ENCODE data around the gene TNIK. TPM values are rescaled to one million over a fixed set of nuclear protein-coding genes. Genes with fewer than 3 reads are reported as not detected.

Gene TNIK
- polyA plus RNA-seq, 3 donors: 18.0 to 22.5 (median 18.9) TPM

DNA sequence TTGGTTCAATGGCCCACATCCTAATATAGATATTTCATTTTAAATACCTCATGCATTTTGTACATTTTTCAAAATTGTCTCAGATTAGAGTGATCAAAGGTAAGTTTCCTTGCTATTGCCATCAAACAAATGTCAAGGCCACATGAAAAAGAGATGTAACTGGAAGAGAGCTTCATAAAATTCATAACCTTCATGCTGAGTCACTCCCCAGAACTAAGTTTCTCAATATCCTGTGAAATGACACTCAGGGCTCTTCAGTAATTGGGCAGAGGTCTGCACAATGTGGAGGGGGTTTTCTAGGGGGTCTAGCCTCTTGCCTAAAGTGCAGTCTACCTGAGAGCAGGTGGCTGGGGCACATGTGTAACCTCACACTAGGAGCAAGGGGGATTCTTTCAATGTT lies 281.5 kb downstream of the TNIK start:
- no peak for DNase-seq (ENCODE audit: extremely low read depth in 1 of 11, low read depth in 9 of 11, low spot score in 4 of 11)

DNA sequence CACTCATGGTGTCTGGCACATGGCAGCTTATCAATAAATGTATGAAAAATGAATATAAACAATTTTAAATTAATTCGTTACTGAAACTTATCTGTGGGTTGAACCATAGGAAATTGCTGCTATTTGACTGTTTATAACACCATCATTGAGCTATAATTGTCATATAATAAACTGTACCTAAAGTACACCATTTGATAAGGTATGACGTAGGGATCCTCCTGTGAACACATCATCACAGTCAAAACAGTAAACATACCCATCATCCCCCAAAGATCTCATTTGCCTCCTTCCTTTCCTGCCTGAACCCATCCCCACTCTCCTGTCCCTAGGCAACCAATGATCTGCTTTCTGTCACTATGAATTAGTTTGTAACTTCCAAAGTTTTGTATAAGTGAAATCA lies 282.7 kb downstream of the TNIK start:
- DNase-seq (ENCODE audit: extremely low read depth in 1 of 11, low read depth in 9 of 11, low spot score in 4 of 11): no peak

DNA sequence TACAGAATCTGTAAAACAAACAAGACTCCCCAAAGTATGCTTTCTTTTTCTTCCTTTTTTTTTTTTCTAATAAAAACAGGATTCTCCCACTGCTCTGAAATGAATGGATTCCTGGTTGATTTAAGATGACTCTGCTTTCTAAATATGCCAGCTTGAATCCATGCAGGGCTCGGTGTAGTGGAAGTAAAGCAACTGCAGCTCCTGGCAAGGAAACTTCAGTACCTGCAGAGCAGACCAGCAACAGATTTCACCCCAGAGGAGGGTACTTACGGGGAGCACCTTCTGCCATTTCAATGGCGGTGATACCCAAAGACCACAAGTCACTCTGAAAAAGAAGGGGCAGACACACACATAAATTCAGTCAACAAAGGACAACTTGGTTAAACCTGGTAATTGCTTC lies 283.1 kb downstream of the TNIK start:
- DNase-seq (ENCODE audit: extremely low read depth in 1 of 11, low read depth in 9 of 11, low spot score in 4 of 11): no peak

DNA sequence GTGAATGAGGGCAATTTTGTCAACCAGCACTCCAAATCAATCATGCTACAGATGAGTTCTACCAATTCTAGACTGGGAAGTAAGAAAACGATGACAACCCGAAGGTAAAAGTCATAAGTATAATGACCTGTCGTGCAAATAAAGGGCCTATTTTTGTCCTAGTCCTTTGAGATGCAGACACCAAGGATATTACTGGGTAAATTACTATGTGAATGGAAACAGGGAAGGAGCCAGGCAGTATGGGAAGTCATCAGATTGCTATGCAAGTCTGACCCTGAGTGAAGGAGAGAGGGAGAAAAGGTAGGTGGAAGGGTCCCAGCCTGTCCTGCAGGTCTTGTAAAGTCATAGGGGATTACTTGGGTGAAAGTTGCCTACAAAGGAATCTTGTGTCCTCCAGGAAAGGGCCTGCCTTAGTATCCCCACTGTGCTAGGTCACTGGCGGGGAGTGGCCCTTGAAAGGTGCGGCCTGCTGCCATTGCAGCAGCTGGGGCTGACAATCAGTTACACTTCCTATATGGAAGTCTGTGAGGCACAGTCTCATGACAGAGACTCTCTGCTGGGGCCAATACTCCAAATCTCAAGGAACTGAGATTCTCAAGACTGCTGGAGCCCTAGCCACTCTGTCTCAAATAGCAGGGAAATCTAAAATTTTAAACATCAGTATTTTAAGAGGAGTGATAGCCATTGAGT lies 283.8 kb downstream of the TNIK start:
- no peak for DNase-seq (ENCODE audit: extremely low read depth in 1 of 11, low read depth in 9 of 11, low spot score in 4 of 11)

DNA sequence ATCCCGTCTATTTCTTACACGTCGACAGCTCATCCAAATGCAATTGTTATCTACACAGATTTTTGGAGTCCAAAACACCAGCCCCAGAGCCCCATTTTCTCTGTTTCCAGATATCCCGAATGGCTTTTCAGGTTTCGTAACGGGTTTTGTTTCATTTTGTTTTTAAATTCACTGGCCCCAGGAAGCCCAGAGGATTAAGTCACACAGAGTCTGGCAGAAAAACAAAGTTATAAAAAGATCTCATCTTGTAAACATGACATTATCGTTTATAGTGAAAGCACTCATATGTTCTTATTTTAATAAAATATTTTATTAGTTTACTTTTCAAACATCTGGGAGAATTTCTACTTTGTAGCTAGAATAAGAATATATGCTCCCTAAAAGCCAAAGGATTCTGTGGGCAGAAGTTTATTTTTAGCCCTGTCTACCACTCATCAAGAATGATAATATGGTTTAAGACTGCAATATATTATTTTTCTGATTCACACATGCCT lies 284.4 kb downstream of the TNIK start:
- no peak for DNase-seq (ENCODE audit: extremely low read depth in 1 of 11, low read depth in 9 of 11, low spot score in 4 of 11)

DNA sequence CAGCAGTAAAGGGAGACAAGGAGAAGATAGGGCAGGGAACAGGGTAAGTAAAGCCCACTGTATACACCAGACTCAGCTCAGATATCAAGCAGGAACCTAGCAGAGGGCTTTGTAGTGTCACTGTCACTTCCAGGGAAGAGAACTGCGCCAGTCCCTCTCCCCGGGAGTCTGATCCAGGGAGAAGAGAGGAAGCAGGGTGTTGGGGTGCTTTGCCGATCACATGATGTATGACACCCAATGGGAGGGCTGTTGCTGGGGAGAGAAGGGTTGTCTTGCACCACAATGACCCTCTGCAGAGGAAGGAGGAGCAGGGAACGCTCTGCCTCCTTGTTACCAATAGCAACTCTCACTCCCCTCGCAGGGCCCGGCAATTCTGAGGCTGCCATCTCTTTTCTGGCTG lies 286.5 kb downstream of the TNIK start:
- DNase-seq (ENCODE audit: extremely low read depth in 1 of 11, low read depth in 9 of 11, low spot score in 4 of 11): no peak

DNA sequence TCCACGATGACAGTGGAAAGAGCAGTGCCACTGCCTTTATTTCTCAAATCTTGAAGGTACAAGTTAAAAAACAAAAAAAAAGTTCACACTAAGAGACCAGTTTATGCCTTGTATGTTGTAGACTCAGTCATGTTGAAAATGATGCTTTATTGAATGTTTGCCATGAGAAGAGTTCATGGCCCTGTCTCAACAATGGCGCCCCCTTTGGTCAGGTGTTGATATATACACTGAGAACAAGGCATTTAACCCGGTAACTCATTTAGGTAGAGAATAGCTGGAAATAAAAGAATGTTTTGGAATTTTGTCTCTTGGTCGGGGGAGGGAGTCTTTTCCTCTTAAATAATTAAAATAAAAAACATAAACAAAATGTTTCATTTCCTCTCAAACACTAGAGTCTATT lies 288.1 kb downstream of the TNIK start:
- no peak for DNase-seq (ENCODE audit: extremely low read depth in 1 of 11, low read depth in 9 of 11, low spot score in 4 of 11)

DNA sequence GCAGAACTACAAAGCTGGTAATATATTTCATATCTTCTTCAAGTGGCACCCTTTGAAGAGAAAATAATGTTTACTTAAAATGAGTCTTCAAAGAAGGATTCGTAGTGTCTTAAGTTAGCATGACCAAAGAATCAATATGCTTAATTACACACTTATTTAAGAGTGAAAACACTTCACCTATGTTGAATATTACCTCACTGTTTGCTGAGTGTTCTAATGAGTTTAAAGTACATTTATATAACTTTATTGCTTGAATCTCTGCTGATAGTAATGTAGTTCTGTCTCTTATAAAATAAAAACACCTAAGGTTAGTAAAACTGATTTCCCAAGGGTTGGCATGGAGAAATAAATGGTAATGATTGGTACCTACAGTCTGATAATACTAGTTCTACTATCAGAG lies 290.3 kb downstream of the TNIK start:
- no peak for DNase-seq (ENCODE audit: extremely low read depth in 1 of 11, low read depth in 9 of 11, low spot score in 4 of 11)

DNA sequence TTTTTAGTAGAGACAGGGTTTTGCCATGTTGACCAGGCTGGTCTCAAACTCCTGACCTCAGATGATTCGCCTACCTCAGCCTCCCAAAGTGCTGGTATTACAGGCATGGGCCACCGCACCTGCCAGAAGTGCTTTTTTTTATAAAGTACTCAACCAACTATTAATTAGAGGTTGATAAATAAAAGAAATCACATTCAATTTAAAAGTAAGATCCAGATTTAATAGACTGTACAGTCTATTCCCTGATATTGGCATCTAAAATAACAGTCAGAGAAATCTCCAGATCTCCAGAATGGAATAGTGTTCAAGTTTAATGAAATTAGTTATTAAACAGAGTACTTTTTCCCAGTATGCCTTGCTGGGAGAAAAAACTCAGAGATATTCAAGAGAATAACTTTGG lies 290.8 kb downstream of the TNIK start:
- DNase-seq (ENCODE audit: extremely low read depth in 1 of 11, low read depth in 9 of 11, low spot score in 4 of 11): no peak

DNA sequence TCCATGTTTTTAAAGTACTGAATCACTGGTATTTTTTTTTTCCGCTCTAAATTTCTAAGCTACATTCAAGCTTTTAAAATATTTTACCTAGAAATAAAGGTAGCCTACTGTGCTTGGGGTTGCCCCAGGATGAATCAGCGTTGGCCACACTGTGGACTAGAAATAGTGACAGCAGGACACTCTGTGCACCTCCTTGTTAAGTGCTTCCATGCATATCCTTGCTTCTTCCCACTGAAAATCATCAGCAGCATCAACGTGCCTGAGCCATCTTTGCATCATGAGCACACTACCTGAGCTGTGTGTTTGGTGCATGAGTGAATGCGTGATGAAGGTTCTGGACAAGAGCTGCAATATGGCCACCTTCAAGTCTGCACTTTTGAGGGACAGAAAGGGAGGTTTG lies 291.7 kb downstream of the TNIK start:
- no peak for DNase-seq (ENCODE audit: extremely low read depth in 1 of 11, low read depth in 9 of 11, low spot score in 4 of 11)

DNA sequence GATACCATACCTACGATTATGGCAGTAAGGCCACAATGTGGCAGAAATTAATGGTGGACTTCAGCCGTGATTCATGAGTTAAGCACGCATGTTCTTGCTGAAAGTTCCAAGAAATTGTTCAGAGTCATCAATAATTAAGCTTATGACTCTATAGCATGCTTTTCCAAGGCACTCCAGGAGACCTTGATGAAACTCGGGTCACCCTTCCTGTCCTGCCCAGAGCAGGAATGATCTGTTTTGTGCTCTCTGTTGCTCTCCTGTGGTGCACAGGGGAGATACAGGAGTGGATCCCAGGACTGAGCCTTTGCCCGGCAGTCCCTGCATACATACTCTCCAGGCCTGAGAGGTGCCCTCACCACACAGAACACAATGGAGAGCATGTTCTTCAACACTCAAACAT lies 292.1 kb downstream of the TNIK start:
- no peak for DNase-seq (ENCODE audit: extremely low read depth in 1 of 11, low read depth in 9 of 11, low spot score in 4 of 11)

DNA sequence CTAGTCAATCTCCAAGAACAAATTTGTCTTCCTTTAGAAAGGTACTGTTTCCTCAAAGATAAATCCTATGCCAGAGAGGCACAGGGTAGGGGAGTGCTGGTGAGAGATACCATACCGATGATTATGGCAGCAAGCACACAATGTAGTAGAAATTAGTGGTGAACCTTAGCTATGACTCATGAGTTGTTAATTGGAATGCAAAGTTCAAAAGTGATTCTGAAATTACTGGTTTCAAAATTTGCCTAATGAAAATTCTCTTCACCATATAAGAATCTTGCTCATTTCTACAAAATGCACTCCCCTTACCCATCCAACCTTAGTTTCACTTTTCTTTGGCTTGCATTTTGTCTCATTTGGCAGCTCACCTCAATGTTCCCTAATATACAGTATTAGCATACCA lies 294.2 kb downstream of the TNIK start:
- DNase-seq (ENCODE audit: extremely low read depth in 1 of 11, low read depth in 9 of 11, low spot score in 4 of 11): no peak

DNA sequence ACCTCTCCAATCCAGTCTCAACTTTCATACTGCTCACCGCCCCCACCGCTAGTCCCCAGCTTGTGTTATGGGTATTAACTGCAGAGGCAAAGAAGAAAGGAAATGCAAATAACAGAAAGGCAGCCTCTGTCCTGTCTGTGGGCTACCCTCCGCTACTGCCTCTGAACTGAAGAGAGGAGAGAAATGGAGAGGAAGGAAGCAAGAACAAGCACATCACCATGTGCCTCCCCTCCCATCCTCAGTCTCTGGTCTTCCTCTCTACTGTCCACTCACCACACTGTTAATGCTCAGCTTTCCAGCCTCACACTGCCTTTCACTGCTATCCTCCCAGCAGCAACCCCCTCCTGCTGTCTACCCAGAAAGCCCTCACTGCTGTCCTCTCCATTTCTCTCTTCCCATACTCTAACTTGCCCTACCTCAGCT lies 294.7 kb downstream of the TNIK start:
- DNase-seq (ENCODE audit: extremely low read depth in 1 of 11, low read depth in 9 of 11, low spot score in 4 of 11): no peak

DNA sequence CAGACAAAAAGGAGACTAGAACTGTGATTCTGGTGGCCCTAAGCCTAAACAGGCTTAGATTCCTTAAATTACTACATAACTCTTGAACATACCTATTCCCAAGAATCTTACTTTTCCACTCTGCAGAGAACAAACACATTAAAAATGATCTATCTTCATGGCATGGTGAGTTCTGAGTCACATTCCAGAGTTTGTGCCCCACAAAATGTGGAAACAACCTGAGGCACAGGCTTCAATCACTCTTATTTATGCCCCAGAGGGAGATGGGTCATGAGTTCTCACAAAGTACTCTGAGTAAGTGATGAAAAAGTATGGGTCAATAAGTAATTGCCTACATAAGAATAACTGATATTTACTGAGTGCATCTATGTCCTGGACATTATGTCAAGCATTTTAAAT lies 296.1 kb downstream of the TNIK start:
- no peak for DNase-seq (ENCODE audit: extremely low read depth in 1 of 11, low read depth in 9 of 11, low spot score in 4 of 11)

DNA sequence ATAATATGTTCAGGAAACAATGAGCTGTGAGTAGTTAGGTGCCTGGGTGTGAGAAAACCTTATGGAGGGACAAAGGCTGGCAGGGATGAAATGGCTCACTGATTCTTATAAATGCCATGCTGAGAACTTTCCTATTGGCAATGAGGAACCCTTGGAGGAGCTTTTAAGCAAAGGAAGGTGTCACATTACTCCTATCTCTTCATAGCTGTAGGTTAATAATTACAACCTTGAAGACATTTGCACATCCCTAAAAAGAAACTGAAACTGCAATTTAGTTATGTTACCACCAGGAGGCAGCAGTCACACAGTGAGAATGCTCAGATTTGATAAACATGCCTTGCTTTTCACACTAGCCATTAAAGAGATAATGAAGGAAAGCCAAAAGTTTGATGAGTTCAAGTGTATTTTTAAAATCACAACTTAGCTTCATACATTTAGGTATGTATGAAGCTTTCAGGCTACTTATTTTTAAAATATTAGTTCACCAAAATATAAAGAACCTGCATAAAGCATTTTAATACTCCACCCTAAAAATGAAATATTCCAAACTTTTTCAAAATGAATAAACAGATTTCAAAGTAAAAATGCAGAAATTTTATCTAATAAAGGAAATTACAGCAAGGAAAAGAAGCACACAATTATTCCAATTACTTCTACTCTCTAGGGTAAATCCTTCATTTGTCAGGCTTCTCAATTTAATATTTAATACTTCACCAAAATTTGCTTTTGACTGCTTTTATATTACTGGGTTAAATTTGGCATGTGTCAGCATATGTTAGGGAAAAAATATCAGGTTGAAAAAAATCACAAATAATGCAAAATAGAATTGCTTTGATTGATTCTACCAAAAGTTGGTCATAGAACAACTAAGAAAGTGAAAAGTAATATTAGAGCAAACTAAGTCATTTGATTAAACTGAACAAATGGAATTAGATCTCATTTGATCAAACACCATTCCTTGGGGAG lies 296.8 kb downstream of the TNIK start:
- DNase-seq (ENCODE audit: extremely low read depth in 1 of 11, low read depth in 9 of 11, low spot score in 4 of 11): no peak

DNA sequence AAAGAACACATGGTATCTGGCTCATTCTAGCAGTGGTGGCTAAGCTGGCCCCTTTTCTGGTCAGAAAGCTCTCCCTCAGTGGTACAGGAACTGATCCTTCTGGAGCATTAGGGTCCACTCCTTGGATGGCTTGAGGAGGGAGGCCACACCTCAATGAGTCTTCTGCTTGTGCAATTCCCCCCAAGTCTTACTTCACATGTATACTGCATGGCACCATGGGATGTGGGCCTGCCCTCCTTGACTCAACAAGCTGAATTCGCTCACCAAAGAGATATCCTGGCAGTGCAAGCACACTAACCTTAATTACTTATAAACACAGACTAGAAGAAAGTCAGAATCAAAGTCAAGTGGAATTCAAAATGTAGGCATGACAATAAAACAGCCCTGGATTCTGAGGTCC lies 299.9 kb downstream of the TNIK start:
- DNase-seq (ENCODE audit: extremely low read depth in 1 of 11, low read depth in 9 of 11, low spot score in 4 of 11): no peak

DNA sequence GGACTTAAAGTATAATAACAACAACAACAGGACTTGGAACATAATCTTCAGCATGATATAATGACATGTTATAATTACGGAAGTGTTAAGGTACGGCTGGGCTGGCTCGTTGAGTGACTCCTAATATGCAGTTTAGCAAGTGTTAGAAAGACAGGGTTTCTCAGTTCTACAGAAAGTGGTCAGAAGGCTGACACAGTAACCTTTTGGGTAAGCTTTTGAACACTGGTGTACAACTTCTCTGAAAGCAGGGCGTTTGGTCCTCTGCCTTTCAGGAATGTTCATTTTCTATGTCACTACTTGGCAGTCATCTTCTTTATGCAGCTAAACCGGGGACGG lies 300.4 kb downstream of the TNIK start:
- DNase-seq (ENCODE audit: extremely low read depth in 1 of 11, low read depth in 9 of 11, low spot score in 4 of 11): no peak

DNA sequence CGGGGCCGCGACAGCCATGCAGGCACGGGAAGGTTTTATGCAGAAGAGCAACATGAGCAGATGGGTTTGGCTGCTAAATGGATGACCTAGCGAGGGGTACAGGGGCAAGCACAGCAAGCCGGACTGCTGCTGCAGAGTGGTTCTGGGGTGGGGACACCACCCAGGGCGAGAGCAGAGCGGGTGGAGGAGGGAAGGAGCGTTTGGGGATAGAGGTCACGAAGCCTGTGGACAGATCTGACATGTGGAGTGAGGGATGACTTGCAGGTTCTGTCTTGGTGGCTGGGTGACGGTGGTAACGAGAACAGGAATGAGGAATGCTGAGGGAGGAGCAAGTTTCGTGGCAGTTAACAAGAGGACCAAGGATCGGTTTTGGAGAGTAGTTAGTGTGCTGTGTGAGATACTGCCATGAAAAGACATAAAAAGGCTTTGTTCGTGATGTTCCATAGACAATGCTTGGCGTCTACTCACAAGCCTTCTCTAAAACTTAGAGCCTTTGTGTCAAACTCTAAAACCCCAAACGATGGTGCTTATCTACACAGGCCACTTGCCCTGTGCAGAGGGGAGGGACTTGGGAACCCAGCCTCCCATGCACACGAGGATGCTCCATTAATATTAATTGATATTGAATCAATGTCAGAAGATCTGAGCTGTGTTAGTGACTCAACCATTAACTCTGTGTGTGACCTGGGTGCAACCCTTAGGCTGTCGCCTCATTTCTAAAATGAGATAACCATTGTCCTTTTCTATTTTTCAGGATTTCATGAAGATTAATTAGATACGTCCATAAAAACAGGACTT lies 301.0 kb downstream of the TNIK start:
- DNase-seq (ENCODE audit: extremely low read depth in 1 of 11, low read depth in 9 of 11, low spot score in 4 of 11): no peak

DNA sequence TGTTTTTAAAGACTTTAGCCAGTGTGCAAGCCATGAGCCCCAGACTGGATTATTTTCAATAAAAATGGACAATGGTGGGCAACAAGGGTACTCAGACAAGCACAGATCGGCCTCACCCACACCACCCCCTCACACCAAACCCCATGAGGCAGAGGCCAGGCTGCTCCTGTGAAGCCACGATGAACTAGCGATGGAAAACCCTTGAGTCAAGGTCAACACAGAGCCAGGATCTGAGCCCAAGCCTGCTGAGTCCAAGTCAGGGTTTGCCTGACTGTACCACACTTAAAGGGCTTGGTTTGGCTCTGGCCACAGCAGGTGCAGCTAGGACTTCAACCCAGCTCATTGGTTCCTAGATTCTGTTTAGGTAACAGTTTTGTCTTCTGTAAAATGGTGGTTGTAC lies 302.2 kb downstream of the TNIK start:
- DNase-seq (ENCODE audit: extremely low read depth in 1 of 11, low read depth in 9 of 11, low spot score in 4 of 11): no peak

DNA sequence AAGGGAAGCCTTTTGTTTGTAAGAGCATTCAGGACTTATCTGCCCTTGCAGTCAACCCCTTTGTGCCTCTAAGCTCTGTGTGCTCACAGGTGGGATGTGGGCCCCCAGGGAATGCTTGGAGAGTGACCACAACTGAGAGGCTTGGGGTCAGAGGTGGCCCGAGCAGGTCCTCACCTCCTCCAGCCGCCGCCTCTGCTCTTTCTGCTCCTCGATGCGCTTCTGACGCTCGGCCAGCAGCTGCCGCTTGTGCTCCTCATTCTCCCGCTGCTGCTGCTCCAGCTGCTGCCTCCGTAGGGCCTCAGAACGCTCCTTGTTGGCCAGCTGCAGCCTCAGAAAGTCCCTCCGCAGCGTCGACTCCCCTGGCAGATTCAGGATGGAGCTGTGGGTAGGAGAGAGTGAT lies 302.9 kb downstream of the TNIK start:
- DNase-seq (ENCODE audit: extremely low read depth in 1 of 11, low read depth in 9 of 11, low spot score in 4 of 11): peak in 4 of 11 donors; percentile 3 to 33 (median 23)
